ENCODE measurements around the gene ZNF668. TPM values are rescaled to one million over a fixed set of nuclear protein-coding genes. Genes with fewer than 3 reads are reported as not detected.

Gene ZNF668
- total and polyA plus RNA-seq, 2 of the 4 experiments (the other 2 are of a cell fraction): 4.5 to 11.6 TPM

- intact Hi-C loops (cut with micrococcal nuclease): no loop called here
- dilution Hi-C loops (cut with HindIII; ENCODE audit: low sequenced_read_pairs, unreplicated experiment): no loop called here
- no peak overlapping the region for H3K23ac ChIP-seq (ENCODE audit: low read depth, low read length)
Observed at GRCh38 chr16:31029272-31029671, 44.8 kb downstream of the ZNF668 start.

More at GRCh38 chr16:31029272-31029671, 44.8 kb downstream of the ZNF668 start:
- no peak overlapping the region for H2AFZ ChIP-seq (replicated peaks; ENCODE audit: low read length, poor library complexity)
- H4K8ac ChIP-seq (ENCODE audit: low read depth in 2 of 2, low read length in 2 of 2): no peak overlapping the region
- no peak overlapping the region for H3K4me2 ChIP-seq (ENCODE audit: low read depth, low read length)
- H2BK20ac ChIP-seq (ENCODE audit: low read depth, low read length): no peak overlapping the region
- H4K20me1 ChIP-seq (ENCODE audit: insufficient read depth, low read length): peaks cover 2% of the 10 kb centered on the region; the same call in 1 of the 2 replicates
- H3K4me3 ChIP-seq (ENCODE audit: insufficient read depth, low read depth, low read length): no peak overlapping the region
- H3K79me1 ChIP-seq (ENCODE audit: low read depth in 1 of 2, low read length in 2 of 2): peaks cover 8 to 16% of the 10 kb centered on the region in 2 experiments; a peak in 3 of 4 replicates
- peaks cover under 1% of the 10 kb centered on the region; the same call in 1 of the 2 replicates for H3K9me1 ChIP-seq (ENCODE audit: insufficient read depth, low read length)
- ChIA-PET CTCF (no interaction called here), POLR2A (ENCODE audit: unreplicated experiment) (no interaction called here)
- H3K18ac ChIP-seq (ENCODE audit: low read depth, low read length): no peak overlapping the region
- H3K36me3 ChIP-seq (ENCODE audit: control insufficient read depth, insufficient read depth, low read length): no peaks in the 10 kb centered on the region
- peaks cover 3% of the 10 kb centered on the region for H3K4me1 ChIP-seq (ENCODE audit: control insufficient read depth, insufficient read depth, low read length)
- no peak overlapping the region for H2BK15ac ChIP-seq (ENCODE audit: low read depth, low read length)
- H3K27me3 ChIP-seq (ENCODE audit: control insufficient read depth, insufficient read depth, low read length): no peaks in the 10 kb centered on the region
- no CpG with 5 or more reads among the region's 5 CpGs for WGBS, 2 experiments (ENCODE audit: extremely low coverage in 2 of 2, insufficient read length in 1 of 2)
- H4K5ac ChIP-seq (ENCODE audit: low read depth, low read length): no peak overlapping the region
- H2AK9ac ChIP-seq (replicated peaks; ENCODE audit: low read depth, low read length, poor library complexity): peak overlapping the region; percentile 78
- H3K9me3 ChIP-seq (ENCODE audit: control insufficient read depth, insufficient read depth, low read length): no peaks in the 10 kb centered on the region
- DNase-seq (no peak), ATAC-seq (ENCODE audit: low read depth) (no peak)
- no peak overlapping the region for H3K27ac ChIP-seq (ENCODE audit: insufficient read depth, low read length)
- no peak overlapping the region for H2BK5ac ChIP-seq (ENCODE audit: low read depth, low read length, poor library complexity, severe bottlenecking)
- H3K56ac ChIP-seq (ENCODE audit: extremely low read depth, insufficient read depth, low read length): no peak overlapping the region
- no peak overlapping the region for H3K14ac ChIP-seq (replicated peaks; ENCODE audit: low read depth, low read length)
- 0 out of 2 replicates have a peak overlapping the region, but pooled peaks have one; percentile 23 for H2AK5ac ChIP-seq (ENCODE audit: low read depth, low read length)
- no peak overlapping the region for H3K4ac ChIP-seq (ENCODE audit: low read depth, low read length)
- H3K9ac ChIP-seq (ENCODE audit: low read depth, low read length): no peak overlapping the region
- no peak overlapping the region for H2BK120ac ChIP-seq (ENCODE audit: low read depth, low read length)
- no peak for TF ChIP-seq NFE2L2 (IDR thresholded peaks at IDR 0.05; ENCODE audit: low read depth, low read length)
- no peak for TF ChIP-seq SMC3 (IDR thresholded peaks at IDR 0.05; ENCODE audit: low read depth, low read length)
- TF ChIP-seq FOS (IDR thresholded peaks at IDR 0.05; ENCODE audit: low read depth, low read length): no peak
- TF ChIP-seq RCOR1 (IDR thresholded peaks at IDR 0.05; ENCODE audit: insufficient replicate concordance, low read length): no peak
- no peak for TF ChIP-seq CEBPB (IDR thresholded peaks at IDR 0.05; ENCODE audit: low read depth, low read length)
- no peak for TF ChIP-seq POLR2A (IDR thresholded peaks at IDR 0.05; ENCODE audit: low read depth, low read length)
- no peak for TF ChIP-seq CHD1 (IDR thresholded peaks at IDR 0.05; ENCODE audit: low read depth, low read length)
- TF ChIP-seq MAFK (IDR thresholded peaks at IDR 0.05; ENCODE audit: low read depth, low read length): no peak
- TF ChIP-seq, protein P1, sequence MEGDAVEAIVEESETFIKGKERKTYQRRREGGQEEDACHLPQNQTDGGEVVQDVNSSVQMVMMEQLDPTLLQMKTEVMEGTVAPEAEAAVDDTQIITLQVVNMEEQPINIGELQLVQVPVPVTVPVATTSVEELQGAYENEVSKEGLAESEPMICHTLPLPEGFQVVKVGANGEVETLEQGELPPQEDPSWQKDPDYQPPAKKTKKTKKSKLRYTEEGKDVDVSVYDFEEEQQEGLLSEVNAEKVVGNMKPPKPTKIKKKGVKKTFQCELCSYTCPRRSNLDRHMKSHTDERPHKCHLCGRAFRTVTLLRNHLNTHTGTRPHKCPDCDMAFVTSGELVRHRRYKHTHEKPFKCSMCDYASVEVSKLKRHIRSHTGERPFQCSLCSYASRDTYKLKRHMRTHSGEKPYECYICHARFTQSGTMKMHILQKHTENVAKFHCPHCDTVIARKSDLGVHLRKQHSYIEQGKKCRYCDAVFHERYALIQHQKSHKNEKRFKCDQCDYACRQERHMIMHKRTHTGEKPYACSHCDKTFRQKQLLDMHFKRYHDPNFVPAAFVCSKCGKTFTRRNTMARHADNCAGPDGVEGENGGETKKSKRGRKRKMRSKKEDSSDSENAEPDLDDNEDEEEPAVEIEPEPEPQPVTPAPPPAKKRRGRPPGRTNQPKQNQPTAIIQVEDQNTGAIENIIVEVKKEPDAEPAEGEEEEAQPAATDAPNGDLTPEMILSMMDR (conservative IDR thresholded peaks at IDR 0.05; ENCODE audit: low read depth, low read length): no peak
- TF ChIP-seq BHLHE40 (IDR thresholded peaks at IDR 0.05; ENCODE audit: low read depth, low read length): no peak
- TF ChIP-seq MAZ (IDR thresholded peaks at IDR 0.05; ENCODE audit: borderline replicate concordance, low read depth, low read length): no peak
- in situ Hi-C loops (cut with MboI; ENCODE audit: low sequenced_read_pairs): no loop called here
- no TSS peak for BruUV-seq (replicated peaks)
- H4K91ac ChIP-seq (ENCODE audit: insufficient read depth, low read depth, low read length): no peak overlapping the region

Measured in IMR-90 (cell line).